ENCODE measurements around the gene CNOT4.
A peak's percentile ranks its signal among the peaks of the same experiment; 100 is the strongest.

The CNOT4 gene

DNA sequence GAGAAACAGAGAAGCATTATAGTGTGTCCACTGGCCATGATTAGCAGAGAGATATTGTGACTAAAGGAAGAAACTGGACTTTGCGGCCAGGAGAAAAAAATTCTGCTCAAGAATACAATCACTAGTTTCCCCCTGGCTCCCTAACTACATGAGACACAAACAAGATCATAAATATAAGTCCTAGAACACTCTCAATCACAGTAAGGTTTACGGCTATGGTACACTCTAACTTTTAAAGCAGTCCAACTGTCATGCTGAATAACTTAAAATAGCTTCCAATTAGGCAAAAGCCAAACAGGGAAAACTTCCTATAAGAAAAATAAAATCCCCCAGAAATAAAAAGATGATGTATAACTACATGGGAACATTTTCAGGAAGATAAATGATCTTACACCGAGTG is 144.2 kb downstream of the CNOT4 start:
- Mint-ChIP-seq H3K9me3 (no peaks in the 10 kb centered on the region), H3K36me3 (ENCODE audit: low read depth) (peaks cover 37% of the 10 kb centered on the region), H3K4me1 (peaks cover 24% of the 10 kb centered on the region), H3K27me3 (ENCODE audit: low read depth, poor library complexity) (no peaks in the 10 kb centered on the region), H3K4me3 (no peak overlapping the region), H3K27ac (no peak overlapping the region)
- TF ChIP-seq CTCF (IDR thresholded peaks at IDR 0.05), result no peak
- DNase-seq, result no peak

- H3K36me3 Mint-ChIP-seq (ENCODE audit: low read depth), result peaks cover 29% of the 10 kb centered on the region
- H3K27me3 Mint-ChIP-seq (ENCODE audit: low read depth, poor library complexity), result no peaks in the 10 kb centered on the region
- no peak for TF ChIP-seq CTCF (IDR thresholded peaks at IDR 0.05)
- DNase-seq, result no peak
- H3K27ac Mint-ChIP-seq, result no peak overlapping the region
- H3K4me3 Mint-ChIP-seq, result no peak overlapping the region
- H3K4me1 Mint-ChIP-seq, result peaks cover 33% of the 10 kb centered on the region
- no peaks in the 10 kb centered on the region for H3K9me3 Mint-ChIP-seq
Measured at GRCh38 chr7:135364206-135364605, 145.7 kb downstream of the CNOT4 start.

DNA sequence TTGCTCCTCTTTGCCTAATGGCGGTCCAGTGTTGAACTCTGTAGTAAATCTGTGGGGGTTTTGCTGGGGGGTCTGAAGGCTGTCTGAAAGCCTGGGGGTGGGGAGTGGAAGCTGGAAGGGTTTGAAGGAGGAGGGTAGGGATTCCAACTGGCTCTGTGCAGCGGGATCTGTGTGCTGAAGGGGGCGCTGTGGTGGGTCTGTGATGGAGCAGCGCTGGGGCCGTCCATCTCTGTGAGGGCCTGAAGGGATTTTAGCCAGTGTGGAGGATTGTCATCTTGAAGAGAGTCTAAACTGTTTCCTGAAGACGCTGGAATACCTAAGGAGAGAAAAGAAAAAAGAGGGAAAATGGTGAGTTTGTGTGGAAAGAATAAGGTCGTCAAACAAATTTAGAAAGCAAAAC is 147.0 kb downstream of the CNOT4 start:
- Mint-ChIP-seq H3K27me3 (ENCODE audit: low read depth, poor library complexity) (peaks cover 6% of the 10 kb centered on the region), H3K9me3 (no peaks in the 10 kb centered on the region), H3K4me3 (no peak overlapping the region), H3K36me3 (ENCODE audit: low read depth) (peaks cover 28% of the 10 kb centered on the region), H3K4me1 (peaks cover 33% of the 10 kb centered on the region), H3K27ac (peak overlapping the region; percentile 52)
- DNase-seq, result no peak
- TF ChIP-seq CTCF (IDR thresholded peaks at IDR 0.05), result no peak

DNA sequence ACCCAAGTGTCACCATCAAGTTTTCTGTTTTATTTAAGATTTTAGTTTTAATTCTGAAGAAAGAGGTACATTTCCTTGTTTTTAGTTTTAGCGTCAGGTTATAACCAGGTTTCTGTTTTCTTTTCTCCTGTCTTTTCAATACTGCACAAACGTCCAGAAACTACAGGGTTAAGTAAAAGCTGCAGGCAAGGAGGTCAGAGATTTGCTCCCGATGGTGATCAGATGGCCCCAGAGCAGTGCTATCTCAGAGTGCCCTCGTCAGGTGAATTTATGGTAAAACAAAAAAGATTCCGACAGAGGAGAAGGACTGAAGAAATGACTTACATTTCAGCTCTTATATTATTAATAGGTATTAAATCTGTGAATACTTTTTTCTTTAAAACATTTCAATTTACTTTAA is 148.1 kb downstream of the CNOT4 start:
- Mint-ChIP-seq H3K4me3 (no peak overlapping the region), H3K27ac (no peak overlapping the region), H3K4me1 (peaks cover 33% of the 10 kb centered on the region), H3K9me3 (no peaks in the 10 kb centered on the region), H3K27me3 (ENCODE audit: low read depth, poor library complexity) (peaks cover 6% of the 10 kb centered on the region), H3K36me3 (ENCODE audit: low read depth) (peaks cover 28% of the 10 kb centered on the region)
- no peak for DNase-seq
- no peak for TF ChIP-seq CTCF (IDR thresholded peaks at IDR 0.05)

- H3K27ac Mint-ChIP-seq, result no peak overlapping the region
Measured at GRCh38 chr7:135359615-135360014, 150.3 kb downstream of the CNOT4 start.

More at GRCh38 chr7:135359615-135360014, 150.3 kb downstream of the CNOT4 start:
- Mint-ChIP-seq H3K4me3 (no peak overlapping the region), H3K9me3 (no peaks in the 10 kb centered on the region), H3K36me3 (ENCODE audit: low read depth) (peaks cover 28% of the 10 kb centered on the region), H3K4me1 (peaks cover 27% of the 10 kb centered on the region), H3K27me3 (ENCODE audit: low read depth, poor library complexity) (peaks cover 7% of the 10 kb centered on the region)
- no peak for DNase-seq
- no peak for TF ChIP-seq CTCF (IDR thresholded peaks at IDR 0.05)
